HG03558 (cell line): ENCODE results near the gene TRIM17.
A peak's percentile ranks its signal among the peaks of the same experiment; 100 is the strongest.

ENCODE experiments used
- ATAC-seq: cut with Tn5 transposase; IDR thresholded peaks from one replicate; pipeline ENCODE4 v1.9.1; 2021; ENCODE audit warnings: moderate number of reproducible peaks; ENCODE audit not compliant: unreplicated experiment; ENCODE audit errors: extremely low read depth

TRIM17 gene

DNA sequence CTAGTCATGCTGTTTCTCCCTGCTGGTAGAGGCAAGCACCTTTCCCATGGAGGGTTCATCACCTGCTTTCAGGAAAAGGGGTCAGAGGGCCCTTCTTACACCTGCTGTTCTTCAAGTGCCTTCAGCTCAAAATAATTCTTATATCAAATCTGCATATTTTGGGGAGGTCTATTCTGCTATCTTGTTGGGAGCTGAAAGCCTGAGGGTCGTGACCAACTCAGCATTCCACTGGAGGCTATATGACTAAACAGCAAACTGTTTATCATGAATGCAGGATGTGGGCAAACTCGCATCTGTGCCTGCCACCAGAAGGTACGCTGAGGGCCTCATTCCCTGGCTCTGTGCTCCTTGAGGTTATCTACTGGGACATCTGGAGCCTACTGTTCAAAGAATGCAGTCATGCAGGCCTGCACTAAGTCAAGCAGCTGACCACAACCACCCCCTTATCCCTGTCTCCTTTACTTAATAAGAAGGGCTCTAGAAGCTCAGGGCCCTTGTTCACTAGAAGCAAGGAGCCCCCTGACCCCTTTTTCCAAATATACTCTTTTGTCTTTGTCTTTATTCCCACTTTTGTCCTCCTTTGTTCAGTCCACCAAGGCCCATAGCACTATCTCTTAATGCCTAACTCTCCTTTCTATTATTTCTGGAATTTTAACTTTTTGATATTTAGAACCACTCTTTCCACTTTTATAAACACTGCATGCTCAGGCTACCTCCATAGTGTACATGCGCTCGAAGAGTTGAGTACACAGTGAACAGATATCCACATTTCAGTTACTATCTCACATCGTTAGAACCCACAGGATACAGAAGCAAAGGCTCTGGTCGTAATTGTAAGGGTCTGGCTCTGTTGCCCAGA is 4.5 kb upstream of the TRIM17 start:
- ATAC-seq = no peak

GRCh38 chr1:228417483-228418203 is 982 bp upstream of the TRIM17 start:
- no peak for ATAC-seq

GRCh38 chr1:228417061-228417460 is 400 bp upstream of the TRIM17 start:
- no peak for ATAC-seq

DNA sequence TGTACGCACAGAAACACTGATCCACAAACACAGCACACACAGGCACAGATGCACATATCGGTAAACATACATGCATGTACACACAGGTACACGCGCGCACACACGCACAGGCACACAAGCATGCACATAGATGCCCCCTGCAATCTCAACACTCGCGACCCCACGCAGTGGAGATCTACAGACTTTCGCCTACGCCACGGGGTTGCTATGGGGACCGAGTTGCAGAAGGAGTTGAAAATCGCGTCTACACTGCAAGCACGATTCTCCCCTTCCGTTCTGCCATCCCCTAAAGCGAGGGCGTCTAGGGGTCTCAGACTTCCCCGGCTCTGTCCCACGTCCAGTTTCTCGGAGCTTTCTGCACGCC is 826 bp downstream of the TRIM17 start:
- ATAC-seq = no peak

GRCh38 chr1:228415221-228415620 is 1.4 kb downstream of the TRIM17 start:
- no peak for ATAC-seq

GRCh38 chr1:228414511-228415211 is 2.0 kb downstream of the TRIM17 start:
- ATAC-seq = no peak

GRCh38 chr1:228413241-228414010 is 3.2 kb downstream of the TRIM17 start:
- ATAC-seq = no peak

DNA sequence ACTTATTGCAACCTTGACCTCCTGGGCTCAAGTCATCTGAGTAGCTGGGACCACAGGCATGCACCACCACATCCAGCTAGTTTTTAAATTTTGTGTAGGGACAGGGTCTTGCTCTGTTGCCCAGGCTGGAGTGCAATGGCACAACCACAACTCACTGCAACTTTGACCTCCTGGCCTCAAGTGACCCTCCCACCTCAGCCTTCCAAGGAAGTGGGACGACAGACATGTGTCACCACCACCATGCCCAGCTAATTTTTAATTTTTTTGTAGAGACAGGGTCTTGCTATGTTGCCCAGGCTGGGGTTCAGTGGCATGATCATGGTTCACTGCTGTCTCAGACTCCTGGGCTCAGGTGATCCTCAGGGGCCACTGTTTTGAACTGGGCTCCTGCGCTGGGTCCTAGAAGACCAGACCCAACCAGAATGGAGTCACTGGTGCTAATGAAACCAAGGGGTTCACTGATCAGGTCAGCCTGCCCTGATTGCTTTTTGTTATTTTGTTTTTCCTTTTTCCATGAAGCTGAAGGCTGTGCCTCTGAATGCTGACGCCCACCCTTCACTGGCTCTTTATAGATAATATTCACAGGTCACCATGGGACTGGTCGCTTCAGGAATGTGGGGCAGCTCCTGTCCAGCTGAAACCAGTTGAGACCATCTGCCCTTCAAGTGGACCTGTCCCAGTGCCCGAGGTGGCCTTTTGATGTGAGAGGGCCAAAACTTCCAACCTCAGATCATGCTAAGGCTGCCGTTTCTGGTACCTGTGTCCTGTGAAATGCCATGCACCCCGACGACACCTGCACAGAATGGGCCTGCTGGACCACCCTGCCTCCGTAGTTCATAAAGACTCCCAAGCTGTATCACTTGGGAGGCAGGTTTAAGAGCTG is 4.9 kb downstream of the TRIM17 start:
- ATAC-seq = no peak

DNA sequence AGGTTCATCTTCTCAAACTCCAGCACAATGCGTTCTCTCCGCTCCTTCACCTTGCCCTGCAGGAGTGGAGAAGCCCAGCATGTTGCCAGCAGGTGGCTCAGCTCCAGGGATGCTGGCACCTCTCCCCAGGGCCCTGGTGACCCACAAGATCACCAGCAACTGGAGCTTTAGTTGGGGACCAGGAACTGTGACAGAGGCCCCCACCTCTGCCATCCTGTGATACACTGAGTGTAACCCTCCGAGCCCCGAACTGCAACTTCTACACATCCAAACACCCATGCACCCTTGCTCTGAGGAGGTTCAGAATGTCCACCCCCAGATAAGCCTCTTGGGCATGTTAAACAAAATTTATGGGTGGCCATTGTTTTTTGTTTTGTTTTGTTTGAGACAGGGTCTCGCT is 5.5 kb downstream of the TRIM17 start:
- ATAC-seq = no peak

- no peak for ATAC-seq
Observed at GRCh38 chr1:228410671-228411070, 6.0 kb downstream of the TRIM17 start.

- no peak for ATAC-seq
Observed at GRCh38 chr1:228410015-228410414, 6.6 kb downstream of the TRIM17 start.

GRCh38 chr1:228408869-228409805 is 7.5 kb downstream of the TRIM17 start:
- no peak for ATAC-seq

GRCh38 chr1:228408041-228408868 is 8.4 kb downstream of the TRIM17 start:
- no peak for ATAC-seq

- ATAC-seq = peak; percentile 17
Observed at GRCh38 chr1:228407106-228408040, 9.3 kb downstream of the TRIM17 start.

GRCh38 chr1:228405979-228406228 is 10.8 kb downstream of the TRIM17 start:
- no peak for ATAC-seq

- ATAC-seq = no peak
Observed at GRCh38 chr1:228405200-228405978, 11.3 kb downstream of the TRIM17 start.
